Parathyroid adenoma (tissue), 2 donors: ENCODE data around the gene MEST.

Source experiments
- H2AFZ ChIP-seq: fragments of 300-600 bp; sonication (generic); one replicate; pipeline ENCODE4 v1.7.0; 2017; ENCODE audit warnings: antibody characterized with exemption, mild to moderate bottlenecking
- H3K27ac ChIP-seq: fragments of 300-600 bp; sonication (generic); one replicate; pipeline ENCODE4 v1.7.0; 2017
- H3K27me3 ChIP-seq: fragments of 300-600 bp; sonication (generic); one replicate; pipeline ENCODE4 v1.7.0; 2017; ENCODE audit warnings: low read length; ENCODE audit not compliant: control insufficient read depth, insufficient read depth
- H3K36me3 ChIP-seq: fragments of 300-600 bp; sonication (generic); one replicate; pipeline ENCODE4 v1.7.0; 2017; ENCODE audit warnings: low read length; ENCODE audit not compliant: control insufficient read depth, insufficient read depth
- H3K4me1 ChIP-seq: fragments of 300-600 bp; sonication (generic); one replicate; pipeline ENCODE4 v1.7.0; 2017; ENCODE audit warnings: control low read depth
- H3K4me2 ChIP-seq: fragments of 300-600 bp; sonication (generic); one replicate; pipeline ENCODE4 v1.7.0; 2017; ENCODE audit warnings: low read length
- H3K4me3 ChIP-seq: fragments of 300-600 bp; sonication (generic); one replicate; pipeline ENCODE4 v1.7.0; 2017; ENCODE audit warnings: low read depth, low read length
- H3K79me2 ChIP-seq: fragments of 300-600 bp; sonication (generic); one replicate; pipeline ENCODE4 v1.7.0; 2017; ENCODE audit warnings: control low read depth
- H3K9ac ChIP-seq: fragments of 300-600 bp; sonication (generic); one replicate; pipeline ENCODE4 v1.7.0; 2017; ENCODE audit warnings: mild to moderate bottlenecking
- H3K9me3 ChIP-seq: fragments of 300-600 bp; sonication (generic); one replicate; pipeline ENCODE4 v1.7.0; 2017; ENCODE audit warnings: low read length; ENCODE audit not compliant: control insufficient read depth
- CTCF ChIP-seq: fragments of 300-600 bp; sonication (generic); IDR thresholded peaks from one replicate; pipeline ENCODE4 v1.7.0; 2017; ENCODE audit warnings: antibody characterized with exemption, mild to moderate bottlenecking
- donor health status: primary hyperparathyroidism.

MEST gene

GRCh38 chr7:130491841-130492522, at the start of gene MEST:
MEST (plus strand) TSS chr7:130492085; CDS start chr7:130492314, 229 bp downstream.
- Histone ChIP-seq H3K4me2 (peak within 1 kb of the TSS; percentile 31), H3K27ac (no peak within 1 kb of the TSS), H3K9me3 (no peaks in the 10 kb centered on the region), H3K4me3 (no peak within 1 kb of the TSS), H3K36me3 (no peaks in the 10 kb centered on the region), H3K9ac (no peak within 1 kb of the TSS), H3K27me3 (no peaks in the 10 kb centered on the region), H3K79me2 (no peaks in the 10 kb centered on the region), H3K4me1 (peaks cover 14% of the 10 kb centered on the region), H2AFZ (peak within 1 kb of the TSS; percentile 65)
- no peak for TF ChIP-seq CTCF

- no peaks in the 10 kb centered on the region for H3K36me3 ChIP-seq
- no peaks in the 10 kb centered on the region for H3K9me3 ChIP-seq
- H3K9ac ChIP-seq: no peak overlapping the region
- no peak overlapping the region for H3K4me2 ChIP-seq
- H2AFZ ChIP-seq: no peak overlapping the region
- no peak overlapping the region for H3K4me3 ChIP-seq
- H3K79me2 ChIP-seq: no peaks in the 10 kb centered on the region
- TF ChIP-seq CTCF: no peak
- no peak overlapping the region for H3K27ac ChIP-seq
- peaks cover 10% of the 10 kb centered on the region for H3K4me1 ChIP-seq
- no peaks in the 10 kb centered on the region for H3K27me3 ChIP-seq
These were observed 49.3 kb upstream of the MEST start for GRCh38 chr7:130442601-130443000.

- H3K27ac ChIP-seq: no peak overlapping the region
- no peaks in the 10 kb centered on the region for H3K9me3 ChIP-seq
- H2AFZ ChIP-seq: peak overlapping the region; percentile 2
- H3K79me2 ChIP-seq: no peaks in the 10 kb centered on the region
- no peak overlapping the region for H3K4me3 ChIP-seq
- TF ChIP-seq CTCF: no peak
- H3K27me3 ChIP-seq: no peaks in the 10 kb centered on the region
- H3K9ac ChIP-seq: no peak overlapping the region
- no peaks in the 10 kb centered on the region for H3K36me3 ChIP-seq
- H3K4me1 ChIP-seq: peaks cover 10% of the 10 kb centered on the region
- no peak overlapping the region for H3K4me2 ChIP-seq
These were observed 47.7 kb upstream of the MEST start for GRCh38 chr7:130444234-130444633.

GRCh38 chr7:130444751-130445407, 47.0 kb upstream of the MEST start:
- Histone ChIP-seq H3K9me3 (no peaks in the 10 kb centered on the region), H3K36me3 (no peaks in the 10 kb centered on the region), H2AFZ (no peak overlapping the region), H3K79me2 (no peaks in the 10 kb centered on the region), H3K9ac (no peak overlapping the region), H3K27me3 (no peaks in the 10 kb centered on the region), H3K4me1 (peaks cover 10% of the 10 kb centered on the region), H3K4me3 (no peak overlapping the region), H3K4me2 (no peak overlapping the region), H3K27ac (no peak overlapping the region)
- no peak for TF ChIP-seq CTCF
